Muscle of arm (tissue), 12 donors: ENCODE data around the gene ELOF1. TPM values are rescaled to one million over a fixed set of nuclear protein-coding genes. Genes with fewer than 3 reads are reported as not detected.

Experiments
- DNase-seq: peaks from one replicate; pipeline ENCODE4 v3.0.0-alpha.2; 2013
- polyA plus RNA-seq, 12 donors: library from polyadenylated mRNA; unstranded; fragments of 120-200 nt; gene quantifications; one replicate each; pipeline ENCODE4 v1.2.1, GENCODE V29; 2013; ENCODE audit not compliant: insufficient read length in 12 of 12

ELOF1 gene
- polyA plus RNA-seq, 12 donors = 24.0 to 54.6 (median 31.9) TPM; not detected in 1

DNA sequence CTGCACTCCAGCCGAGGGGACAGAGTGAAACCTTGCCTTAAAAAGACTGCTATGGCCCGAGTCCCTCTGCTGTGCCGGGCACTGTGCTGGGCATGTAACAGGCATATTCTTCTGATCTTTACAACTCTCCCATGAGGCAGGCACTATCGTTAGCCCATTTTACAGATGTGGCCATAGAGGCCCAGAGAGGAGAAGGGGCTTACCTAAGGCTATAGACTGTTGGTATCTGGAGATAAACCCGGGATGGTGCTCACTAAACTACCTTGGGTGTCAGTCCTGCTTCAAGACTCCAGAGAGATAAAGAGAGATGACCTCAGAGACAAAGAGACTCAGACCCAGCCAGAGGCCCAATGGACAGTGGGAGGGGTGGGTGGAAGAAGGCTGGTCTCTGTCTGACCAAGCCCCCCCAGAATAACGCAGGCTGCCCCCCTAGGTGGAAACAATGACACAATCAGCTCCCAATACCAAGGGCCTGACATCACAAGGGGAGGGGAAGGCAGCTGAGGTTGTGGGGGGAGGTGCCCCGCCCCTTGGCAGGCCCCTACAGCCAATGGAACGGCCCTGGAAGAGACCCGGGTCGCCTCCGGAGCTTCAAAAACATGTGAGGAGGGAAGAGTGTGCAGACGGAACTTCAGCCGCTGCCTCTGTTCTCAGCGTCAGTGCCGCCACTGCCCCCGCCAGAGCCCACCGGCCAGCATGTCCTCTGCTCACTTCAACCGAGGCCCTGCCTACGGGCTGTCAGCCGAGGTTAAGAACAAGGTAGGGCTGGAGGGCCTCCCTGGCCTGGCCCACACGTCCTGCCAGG is 20.6 kb downstream of the ELOF1 start, which contains the start of gene CNN1:
Gene CNN1, plus strand, starts transcription at position 620 of the 805 bp plus-strand sequence. Its CDS starts 77 bp downstream, at position 697.
- DNase-seq = peak; percentile 76

DNA sequence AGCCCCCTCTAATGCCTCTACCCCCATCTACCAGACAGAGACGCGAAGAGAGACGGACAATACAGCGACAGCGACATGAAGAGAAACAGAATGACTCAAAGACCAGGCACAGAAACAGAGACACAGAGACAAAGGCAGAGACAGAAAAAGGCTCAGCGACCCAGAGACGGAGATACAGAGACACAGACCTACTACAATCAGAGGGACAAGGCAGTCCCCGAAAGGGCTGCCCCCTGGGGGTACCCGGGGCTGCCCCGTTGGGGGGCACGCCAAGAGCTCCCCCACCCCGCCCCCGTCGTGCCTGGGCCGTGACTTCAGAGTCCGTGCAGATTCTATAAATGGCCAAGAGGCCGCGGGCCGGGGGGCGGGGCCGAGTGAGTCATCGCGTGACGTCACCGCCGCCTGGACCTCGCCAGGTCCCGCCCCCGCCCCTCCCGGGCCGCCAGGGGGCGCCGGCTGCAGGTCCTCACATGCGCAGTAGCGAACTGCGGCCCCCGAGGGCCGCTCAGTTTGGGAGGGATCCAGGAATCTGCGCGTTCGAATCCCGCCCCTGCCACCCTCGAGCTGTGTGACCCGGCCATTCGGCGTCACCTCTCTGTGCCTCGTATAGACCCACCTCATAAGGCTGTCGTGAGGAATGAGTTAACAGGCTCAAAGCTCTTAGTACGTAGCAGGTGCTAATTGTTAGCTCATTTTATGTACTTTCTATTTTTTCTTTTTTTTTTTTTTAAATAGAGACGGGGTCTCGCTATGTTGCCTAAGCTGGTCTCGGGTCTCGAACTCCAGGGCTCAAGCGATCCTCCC is 23.0 kb downstream of the ELOF1 start:
- peak; percentile 80 for DNase-seq

DNA sequence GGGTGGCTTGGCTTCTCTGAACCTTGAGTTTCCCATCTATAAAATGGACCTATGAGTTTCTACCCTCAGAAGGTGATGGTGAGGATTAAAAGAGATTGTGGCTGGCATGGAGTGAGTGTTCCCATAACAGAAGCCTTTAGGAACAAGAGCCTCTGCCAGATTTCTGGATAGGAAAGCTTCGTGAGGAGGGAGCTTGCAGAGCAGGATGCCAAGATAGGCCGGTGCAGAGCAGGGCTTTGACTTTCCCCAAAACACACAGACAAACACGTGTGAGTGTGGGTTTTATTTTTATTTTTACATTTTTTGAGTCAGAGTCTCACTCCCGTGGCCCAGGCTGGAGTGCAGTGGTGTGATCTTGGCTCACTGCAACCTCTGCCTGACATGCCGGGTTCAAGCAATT is 24.1 kb downstream of the ELOF1 start:
- no peak for DNase-seq

- no peak for DNase-seq
Observed at GRCh38 chr19:11534538-11534937, 24.5 kb downstream of the ELOF1 start.

DNA sequence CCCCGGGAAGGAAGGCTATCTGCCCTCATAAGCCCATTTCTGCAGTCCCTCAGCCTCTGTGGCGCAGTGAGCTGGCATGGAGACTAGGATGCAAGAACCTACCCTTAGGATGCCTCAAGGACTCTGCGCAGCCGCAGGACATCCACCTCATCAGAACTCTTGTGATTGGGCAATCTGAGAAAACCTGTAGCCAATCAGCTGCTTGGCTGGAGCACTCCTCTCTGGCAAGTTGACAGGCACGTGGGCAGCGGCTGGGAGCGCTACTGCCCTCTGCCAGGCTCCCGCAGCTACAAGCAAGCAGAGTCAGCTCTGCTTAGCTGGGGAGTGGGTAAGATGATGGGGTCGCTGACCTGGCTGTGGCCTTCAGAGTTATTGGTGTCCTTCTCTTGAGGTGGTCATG is 28.6 kb downstream of the ELOF1 start:
- DNase-seq = no peak

DNA sequence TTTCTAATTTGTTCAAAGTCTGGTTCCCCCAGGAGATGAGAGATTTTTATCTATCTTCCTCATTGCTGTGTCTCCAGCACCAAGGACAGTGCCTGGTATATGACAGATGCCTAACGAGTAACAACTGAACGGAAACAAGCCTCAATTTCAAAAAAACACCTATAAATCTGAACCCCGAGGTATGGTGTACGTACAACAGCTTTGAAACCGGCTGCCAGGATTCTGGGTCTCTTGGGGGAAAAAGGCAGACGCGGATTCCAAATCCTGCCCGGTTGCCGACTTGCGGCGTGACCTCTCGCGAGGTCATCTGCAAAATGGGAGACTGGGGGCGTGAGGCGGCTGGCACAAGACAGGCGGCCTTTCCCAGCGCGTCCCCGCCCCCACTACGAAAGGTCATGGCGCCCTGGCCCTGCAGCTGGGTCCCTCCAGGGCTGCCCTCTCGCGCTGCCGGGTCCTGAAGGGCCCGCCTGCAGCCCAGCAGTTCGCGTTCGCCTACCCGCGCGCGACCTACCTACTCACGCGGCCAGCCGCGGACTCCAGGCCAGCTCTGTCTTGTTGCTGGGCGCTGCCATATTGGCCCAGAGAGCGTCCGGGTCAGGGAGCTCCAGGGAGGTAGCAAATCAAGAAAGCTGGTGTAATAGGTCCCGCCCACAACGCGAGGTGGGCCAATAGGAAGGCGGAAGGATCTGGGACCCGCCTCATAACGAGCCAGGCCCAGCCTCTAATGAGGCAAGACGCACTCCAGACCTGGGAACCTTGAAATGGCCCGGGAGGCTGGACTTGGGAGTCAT is 30.3 kb downstream of the ELOF1 start, which contains the start of gene ECSIT:
Gene ECSIT, minus strand, starts transcription at position 584 of the 791 bp plus-strand sequence. CDS start 9,964 bp downstream, outside the sequence.
- DNase-seq = peak; percentile 98

GRCh38 chr19:11519138-11519537 is 39.9 kb downstream of the ELOF1 start:
- DNase-seq = no peak

- no peak for DNase-seq
Observed at GRCh38 chr19:11513946-11514345, 45.1 kb downstream of the ELOF1 start.

DNA sequence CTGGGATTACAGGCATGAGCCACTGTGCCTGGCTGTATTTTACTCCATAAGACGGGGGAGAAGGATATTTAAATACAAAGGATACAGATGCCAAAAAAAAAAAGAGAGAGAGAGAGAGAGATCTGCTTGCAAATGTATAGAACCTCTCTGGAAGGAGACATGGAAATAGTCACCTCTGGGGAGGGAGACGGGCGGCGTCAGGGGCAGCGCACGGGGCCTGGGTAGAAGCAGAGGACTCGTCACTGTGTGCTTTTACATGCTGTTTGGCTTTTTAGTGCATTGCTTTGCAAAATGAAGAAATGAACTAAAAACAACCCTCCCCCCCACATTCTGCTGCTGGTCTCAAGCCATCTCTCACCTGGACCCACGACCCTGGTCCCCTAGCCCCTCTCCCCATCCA is 48.6 kb downstream of the ELOF1 start:
- DNase-seq = no peak

GRCh38 chr19:11507370-11508078 is 51.5 kb downstream of the ELOF1 start:
- DNase-seq = no peak

GRCh38 chr19:11506967-11507366 is 52.1 kb downstream of the ELOF1 start:
- DNase-seq = no peak

GRCh38 chr19:11506101-11506555 is 52.9 kb downstream of the ELOF1 start:
- no peak for DNase-seq

GRCh38 chr19:11505504-11506100 is 53.4 kb downstream of the ELOF1 start, which contains the start of gene ZNF653:
Gene ZNF653, minus strand, starts transcription at chr19:11505839. Its CDS starts 53 bp downstream, at chr19:11505786.
- peak; percentile 97 for DNase-seq

- DNase-seq = peak; percentile 94
Observed at GRCh38 chr19:11505032-11505503, 54.0 kb downstream of the ELOF1 start.

- DNase-seq = no peak
Observed at GRCh38 chr19:11504502-11505031, 54.5 kb downstream of the ELOF1 start.

Other genes with a start within 250 kb of the ELOF1 start
- 10 to 100 TPM in 3 of 12 donors, 1 to 10 TPM in 8, not detected in 1; 4.9 to 22.5 (median 6.8) TPM for gene RAB3D, start 219.6 kb downstream of the ELOF1 start, polyA plus RNA-seq
- gene TMEM205, start 213.0 kb downstream of the ELOF1 start, polyA plus RNA-seq = 10 to 100 TPM in 11 of 12 donors, not detected in 1; 34.5 to 56.2 (median 42.0) TPM
- gene CCDC159, start 212.7 kb downstream of the ELOF1 start, polyA plus RNA-seq = 10 to 100 TPM in 4 of 12 donors, 1 to 10 TPM in 7, not detected in 1; 4.5 to 33.7 (median 8.1) TPM
- gene PLPPR2, start 203.8 kb downstream of the ELOF1 start, polyA plus RNA-seq = 10 to 100 TPM in 7 of 12 donors, 1 to 10 TPM in 4, not detected in 1; 8.4 to 22.0 (median 11.2) TPM
- gene SWSAP1, start 184.6 kb downstream of the ELOF1 start, polyA plus RNA-seq = 1 to 10 TPM in 8 of 12 donors, under 1 TPM in 2, not detected in 2; 0.86 to 2.4 (median 1.3) TPM
- gene EPOR, start 174.9 kb downstream of the ELOF1 start, polyA plus RNA-seq = 1 to 10 TPM in 11 of 12 donors, not detected in 1; 2.5 to 5.9 (median 3.3) TPM
- gene RGL3, start 139.9 kb downstream of the ELOF1 start, polyA plus RNA-seq = 1 to 10 TPM in 3 of 12 donors, under 1 TPM in 7, not detected in 2; 0.40 to 1.5 (median 0.55) TPM
- gene ODAD3, start 124.1 kb downstream of the ELOF1 start, polyA plus RNA-seq = under 1 TPM in 10 of 12 donors, not detected in 2; 0.16 to 0.41 (median 0.29) TPM
- gene PRKCSH, start 123.6 kb downstream of the ELOF1 start, polyA plus RNA-seq = 100 to 1,000 TPM in 11 of 12 donors, not detected in 1; 128 to 211 (median 169) TPM
- gene ELAVL3, start 78.2 kb downstream of the ELOF1 start, polyA plus RNA-seq = 1 to 10 TPM in 1 of 12 donors, under 1 TPM in 6, not detected in 5; 0.05 to 4.3 (median 0.21) TPM
- gene ZNF653, start 53.4 kb downstream of the ELOF1 start, polyA plus RNA-seq = 1 to 10 TPM in 10 of 12 donors, not detected in 2; 2.7 to 9.3 (median 4.6) TPM
- 10 to 100 TPM in 11 of 12 donors, not detected in 1; 28.4 to 47.2 (median 35.2) TPM for gene ECSIT, start 30.1 kb downstream of the ELOF1 start, polyA plus RNA-seq
- 100 to 1,000 TPM in 7 of 12 donors, 10 to 100 TPM in 4, not detected in 1; 37.7 to 129 (median 108) TPM for gene CNN1, start 20.4 kb downstream of the ELOF1 start, polyA plus RNA-seq
- 1 to 10 TPM in 9 of 12 donors, under 1 TPM in 1, not detected in 2; 0.52 to 4.8 (median 1.7) TPM for gene ACP5, start 18.4 kb upstream of the ELOF1 start, polyA plus RNA-seq
- 10 to 100 TPM in 10 of 12 donors, 1 to 10 TPM in 1, not detected in 1; 5.1 to 18.6 (median 15.7) TPM for gene ZNF627, start 38.3 kb upstream of the ELOF1 start, polyA plus RNA-seq
- 1 to 10 TPM in 10 of 12 donors, not detected in 2; 3.7 to 8.0 (median 5.4) TPM for gene ZNF823, start 179.7 kb upstream of the ELOF1 start, polyA plus RNA-seq
- gene ZNF441, start 207.8 kb upstream of the ELOF1 start, polyA plus RNA-seq = 10 to 100 TPM in 3 of 12 donors, 1 to 10 TPM in 8, not detected in 1; 2.3 to 13.1 (median 7.6) TPM
- gene ZNF491, start 239.3 kb upstream of the ELOF1 start, polyA plus RNA-seq = 1 to 10 TPM in 10 of 12 donors, not detected in 2; 2.6 to 6.1 (median 4.0) TPM